CD4-positive, alpha-beta T cell treated with Interleukin-6 at 100 ng/mL for 8 hours (primary cell): ENCODE data around the gene ADAMTS17.

ENCODE experiments used
- DNase-seq: peaks from one replicate; pipeline ENCODE4 v3.0.0-alpha.2; 2020; ENCODE audit warnings: mixed read lengths, low spot score

Gene ADAMTS17

GRCh38 chr15:100278596-100279380 lies 63.0 kb downstream of the ADAMTS17 start:
- DNase-seq = no peak

- no peak for DNase-seq
Observed at GRCh38 chr15:100277087-100277855, 64.5 kb downstream of the ADAMTS17 start.

GRCh38 chr15:100276506-100276905 lies 65.3 kb downstream of the ADAMTS17 start:
- no peak for DNase-seq

- no peak for DNase-seq
Observed at GRCh38 chr15:100275641-100276040, 66.1 kb downstream of the ADAMTS17 start.

GRCh38 chr15:100269831-100270230 lies 71.9 kb downstream of the ADAMTS17 start:
- DNase-seq = no peak

GRCh38 chr15:100266166-100266565 lies 75.6 kb downstream of the ADAMTS17 start:
- no peak for DNase-seq

GRCh38 chr15:100265641-100266035 lies 76.1 kb downstream of the ADAMTS17 start:
- DNase-seq = no peak

- no peak for DNase-seq
Observed at GRCh38 chr15:100264994-100265640, 76.7 kb downstream of the ADAMTS17 start.

- DNase-seq = no peak
Observed at GRCh38 chr15:100263721-100264455, 77.9 kb downstream of the ADAMTS17 start.

- no peak for DNase-seq
Observed at GRCh38 chr15:100263031-100263430, 78.7 kb downstream of the ADAMTS17 start.

GRCh38 chr15:100261302-100262240 lies 80.2 kb downstream of the ADAMTS17 start:
- DNase-seq = no peak

GRCh38 chr15:100259266-100259665 lies 82.5 kb downstream of the ADAMTS17 start:
- DNase-seq = no peak

GRCh38 chr15:100256970-100257650 lies 84.7 kb downstream of the ADAMTS17 start:
- DNase-seq = no peak

- DNase-seq = no peak
Observed at GRCh38 chr15:100256101-100256969, 85.4 kb downstream of the ADAMTS17 start.

- DNase-seq = no peak
Observed at GRCh38 chr15:100255644-100256043, 86.1 kb downstream of the ADAMTS17 start.

- no peak for DNase-seq
Observed at GRCh38 chr15:100254691-100255090, 87.1 kb downstream of the ADAMTS17 start.

- no peak for DNase-seq
Observed at GRCh38 chr15:100254285-100254684, 87.5 kb downstream of the ADAMTS17 start.

GRCh38 chr15:100253640-100254039 lies 88.1 kb downstream of the ADAMTS17 start:
- no peak for DNase-seq

- no peak for DNase-seq
Observed at GRCh38 chr15:100252779-100253417, 88.9 kb downstream of the ADAMTS17 start.
